NCI-H2227 (cell line): Measurements from ENCODE around the gene BCR.
A peak's percentile ranks its signal among the peaks of the same experiment; 100 is the strongest.
"Not testable (repeated sequence)": the region's sequence is repeated elsewhere in the genome, so short reads cannot be mapped to it uniquely, and the experiment has no call there.

Source experiments
- DNase-seq: peaks from one replicate; lab custom pipeline; 2025; ENCODE audit not compliant: unreplicated experiment; lab: John Stamatoyannopoulos, UW

The BCR gene

DNA sequence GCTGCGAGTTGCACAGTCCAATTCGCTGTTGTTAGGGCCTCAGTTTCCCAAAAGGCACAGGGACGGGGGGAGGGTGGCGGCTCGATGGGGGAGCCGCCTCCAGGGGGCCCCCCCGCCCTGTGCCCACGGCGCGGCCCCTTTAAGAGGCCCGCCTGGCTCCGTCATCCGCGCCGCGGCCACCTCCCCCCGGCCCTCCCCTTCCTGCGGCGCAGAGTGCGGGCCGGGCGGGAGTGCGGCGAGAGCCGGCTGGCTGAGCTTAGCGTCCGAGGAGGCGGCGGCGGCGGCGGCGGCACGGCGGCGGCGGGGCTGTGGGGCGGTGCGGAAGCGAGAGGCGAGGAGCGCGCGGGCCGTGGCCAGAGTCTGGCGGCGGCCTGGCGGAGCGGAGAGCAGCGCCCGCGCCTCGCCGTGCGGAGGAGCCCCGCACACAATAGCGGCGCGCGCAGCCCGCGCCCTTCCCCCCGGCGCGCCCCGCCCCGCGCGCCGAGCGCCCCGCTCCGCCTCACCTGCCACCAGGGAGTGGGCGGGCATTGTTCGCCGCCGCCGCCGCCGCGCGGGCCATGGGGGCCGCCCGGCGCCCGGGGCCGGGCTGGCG lies at the start of gene BCR:
Gene BCR, plus strand, starts transcription at position 209 of the 592 bp plus-strand sequence. CDS start 452 bp downstream, outside the sequence.
- DNase-seq: peak; percentile 80

DNA sequence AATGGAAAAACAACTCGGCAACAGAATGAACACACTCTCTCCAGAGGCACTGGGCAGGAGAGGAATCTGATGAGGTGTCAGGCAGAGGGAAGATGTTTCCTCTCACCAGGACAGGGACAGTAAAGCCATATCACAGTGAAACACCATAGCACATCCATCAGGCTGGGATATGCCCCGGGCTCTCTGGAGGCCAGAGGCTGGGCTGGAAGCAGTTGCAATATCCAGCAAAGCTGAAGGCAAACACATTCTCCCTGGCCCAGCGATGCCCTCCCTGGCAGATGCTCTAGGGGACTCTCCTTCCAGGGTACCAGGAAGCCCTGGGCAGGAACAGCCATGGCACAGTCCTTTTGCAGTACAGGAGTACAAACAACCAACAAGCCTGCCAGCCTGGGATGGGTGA lies 49.6 kb upstream of the BCR start:
- DNase-seq: no peak

DNA sequence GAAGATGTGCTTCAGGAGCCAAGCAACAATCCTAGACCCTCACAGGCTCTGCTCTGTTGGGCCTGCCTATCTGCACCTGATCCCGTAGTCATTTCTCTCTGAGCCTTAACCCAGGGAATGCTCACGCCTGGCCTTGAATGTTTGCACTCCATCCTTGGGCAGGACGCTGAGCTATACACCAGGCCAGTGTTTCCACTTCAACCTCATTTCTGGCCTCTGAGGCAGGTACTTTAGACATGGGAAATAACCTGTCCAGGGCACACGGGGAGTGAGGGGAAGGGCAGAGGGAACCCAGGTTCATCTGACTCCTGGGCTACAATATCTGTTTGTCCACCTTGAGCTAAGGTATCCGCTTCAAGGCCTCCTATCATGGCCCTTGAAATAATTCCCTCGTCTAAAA lies 48.4 kb upstream of the BCR start:
- no peak for DNase-seq

DNA sequence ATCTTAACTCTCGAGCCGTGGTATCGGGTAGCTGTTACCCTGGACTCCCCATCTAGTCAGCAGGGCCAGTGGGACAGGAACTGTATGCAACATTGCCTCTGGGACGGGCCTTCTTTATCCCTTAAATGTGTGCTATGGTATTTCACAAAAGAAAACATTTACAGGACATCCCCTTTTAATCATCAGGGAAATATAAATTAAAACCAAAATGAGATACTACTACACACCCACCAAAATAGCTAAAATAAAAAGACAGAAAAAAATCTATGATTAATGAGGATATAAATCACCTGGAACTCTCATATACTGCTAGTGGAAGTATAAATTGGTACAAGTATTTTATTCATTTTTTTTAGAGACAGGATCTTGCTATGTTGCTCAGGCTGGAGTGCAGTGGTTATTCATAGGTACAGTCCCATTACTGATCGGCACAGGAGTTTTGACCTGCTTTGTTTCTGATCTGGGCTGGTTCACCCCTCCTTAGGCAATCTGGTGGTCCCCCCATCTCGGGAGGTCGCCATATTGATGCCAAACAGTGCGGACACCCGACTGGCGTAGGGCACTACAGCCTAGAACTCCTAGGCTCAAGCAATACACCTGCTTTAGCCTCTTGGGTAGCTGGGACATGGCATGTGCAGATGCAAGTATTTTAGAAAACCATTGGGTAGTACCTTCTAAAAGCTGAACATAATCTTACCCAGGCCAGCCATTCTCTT lies 47.8 kb upstream of the BCR start:
- DNase-seq: no peak

DNA sequence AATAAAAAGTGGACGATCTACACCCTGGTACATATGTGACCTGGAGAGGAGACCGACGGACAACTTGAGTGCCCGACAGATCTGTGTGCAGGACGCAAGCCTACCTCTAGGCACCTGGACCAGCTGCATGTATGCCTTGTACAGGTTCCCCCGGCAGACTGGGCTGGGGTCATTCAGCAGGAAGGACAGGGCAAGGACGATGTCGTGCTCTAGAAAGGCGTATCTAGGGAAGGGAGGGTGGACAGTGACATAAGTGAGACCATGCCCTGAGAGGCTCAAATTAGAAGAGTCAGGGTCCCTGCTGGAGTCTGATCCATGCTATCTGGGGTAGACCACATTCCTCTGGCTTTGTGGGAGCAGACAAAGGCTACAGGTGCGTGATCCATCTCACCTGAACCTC lies 46.4 kb upstream of the BCR start:
- DNase-seq: no peak

DNA sequence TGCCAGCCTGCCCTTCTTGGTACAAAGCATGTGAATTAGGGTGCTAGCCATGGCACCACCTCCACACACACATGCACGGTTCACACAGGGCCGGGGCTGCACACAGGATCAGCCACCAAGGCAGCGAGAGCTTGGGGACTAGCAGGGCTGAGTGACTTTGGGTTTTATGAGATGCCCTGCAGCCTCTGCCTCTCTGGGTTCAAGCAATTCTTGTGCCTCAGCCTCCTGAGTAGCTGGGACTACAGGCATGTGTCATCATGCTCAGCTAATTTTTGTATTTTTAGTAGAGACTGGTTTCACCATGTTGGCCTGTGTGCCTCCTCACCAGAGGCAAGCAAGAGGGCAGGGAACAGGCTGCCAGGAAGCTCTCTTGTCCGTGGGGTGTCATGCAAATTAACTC lies 43.3 kb upstream of the BCR start:
- not testable (repeated sequence) for DNase-seq

DNA sequence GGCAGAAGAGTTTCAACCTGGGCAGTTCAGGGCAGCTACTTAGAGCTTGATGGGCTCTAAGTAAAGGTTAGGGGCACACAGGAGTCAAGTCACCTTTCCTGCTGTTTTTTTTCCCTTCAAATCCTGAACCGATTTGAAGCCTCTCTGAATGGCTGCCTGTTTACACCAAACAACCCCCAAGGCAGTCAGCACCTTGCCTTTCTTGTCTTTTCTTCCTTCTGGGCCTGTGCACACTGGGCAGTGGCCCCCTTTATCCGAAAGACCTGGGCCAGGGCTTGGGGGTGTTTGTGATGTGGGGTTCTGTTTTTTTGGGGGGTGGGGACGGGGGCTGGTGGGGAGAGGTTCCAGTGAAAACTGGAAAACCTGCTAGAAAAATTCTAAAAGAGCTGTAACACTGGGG lies 42.8 kb upstream of the BCR start:
- no peak for DNase-seq

DNA sequence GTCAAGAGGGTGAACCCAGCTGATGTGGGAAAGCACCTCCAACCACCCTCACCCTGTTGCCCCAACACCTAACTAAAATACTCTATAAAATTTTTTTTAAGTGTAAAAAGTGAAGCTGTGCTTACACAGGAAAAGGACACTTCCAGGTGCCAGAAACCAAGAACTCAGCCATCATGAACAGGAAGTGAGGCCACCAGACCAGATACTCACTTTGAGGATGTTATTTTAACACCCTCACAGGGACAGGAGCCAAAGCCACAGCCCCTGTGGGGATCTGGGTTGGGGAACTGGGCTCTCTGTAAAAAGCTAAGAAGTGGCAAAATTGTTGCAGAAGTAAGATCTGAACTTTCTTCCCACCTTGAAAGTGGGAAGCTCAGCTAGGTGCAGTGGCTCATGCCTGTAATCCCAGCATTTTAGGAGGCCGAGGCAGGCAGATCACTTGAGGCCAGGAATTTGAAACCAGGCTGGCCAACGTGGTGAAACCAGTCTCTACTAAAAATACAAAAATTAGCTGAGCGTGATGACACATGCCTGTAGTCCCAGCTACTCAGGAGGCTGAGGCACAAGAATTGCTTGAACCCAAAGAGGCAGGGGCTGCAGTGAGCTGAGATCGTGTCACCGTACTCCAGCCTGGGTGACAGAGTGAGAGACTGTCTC lies 42.3 kb upstream of the BCR start:
- DNase-seq: no peak

DNA sequence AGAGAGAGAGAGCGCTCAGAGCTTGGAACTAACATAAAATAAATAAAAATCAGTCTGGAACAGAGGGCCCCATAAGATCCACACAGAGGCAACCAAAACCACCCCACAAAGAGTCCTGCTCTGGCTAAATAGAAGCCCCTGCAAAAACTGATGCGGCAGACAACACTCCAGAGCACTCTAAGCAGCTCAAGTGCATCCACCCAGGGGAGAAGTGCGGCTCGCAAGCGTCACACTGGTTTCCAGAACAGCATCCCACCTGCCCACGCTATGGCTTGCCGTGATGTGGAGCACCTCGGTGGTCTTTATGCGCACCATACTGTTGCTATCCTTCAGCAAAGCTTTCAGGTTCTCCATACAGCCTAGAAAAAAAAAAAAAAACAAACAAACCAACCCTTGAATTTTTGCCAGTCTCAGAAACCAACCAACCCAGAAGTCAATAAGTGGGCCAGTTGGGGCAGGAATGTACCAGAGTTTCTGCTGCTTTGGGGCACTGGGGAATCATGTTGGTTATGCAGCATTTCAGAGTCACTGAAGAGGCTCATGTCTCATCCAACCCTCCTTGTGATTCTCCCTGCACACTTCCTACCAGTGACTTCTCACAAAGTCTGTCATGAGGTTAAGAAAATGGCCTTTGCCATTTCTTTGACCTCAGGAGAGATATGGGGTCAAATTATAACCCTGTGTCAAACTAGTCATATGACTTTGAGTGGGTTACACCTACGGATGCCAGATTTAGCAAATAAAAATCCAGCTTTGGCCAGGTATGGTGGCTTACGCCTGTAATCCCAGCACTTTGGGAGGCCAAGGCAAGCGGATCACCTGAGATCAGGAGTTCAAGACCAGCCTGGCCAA lies 41.5 kb upstream of the BCR start:
- DNase-seq: no peak

DNA sequence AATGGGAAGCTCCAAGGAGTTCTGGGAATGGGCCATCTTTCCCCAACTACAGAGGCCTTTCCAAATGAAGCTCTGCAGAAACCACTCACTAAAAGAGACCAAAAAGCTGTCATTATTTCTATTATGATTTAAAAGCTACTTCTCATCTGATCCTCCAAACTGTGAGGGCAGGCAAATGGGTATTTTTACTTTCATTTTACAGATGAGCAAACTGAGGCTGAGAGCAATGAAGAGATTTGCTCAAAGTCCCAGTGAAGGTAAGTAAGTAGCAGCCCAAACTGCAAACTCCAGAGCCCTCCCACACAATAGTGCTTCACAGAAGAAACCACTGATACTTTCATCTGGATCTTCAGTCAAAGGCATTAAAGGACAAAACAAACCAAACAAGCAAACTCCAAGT lies 39.9 kb upstream of the BCR start:
- no peak for DNase-seq

DNA sequence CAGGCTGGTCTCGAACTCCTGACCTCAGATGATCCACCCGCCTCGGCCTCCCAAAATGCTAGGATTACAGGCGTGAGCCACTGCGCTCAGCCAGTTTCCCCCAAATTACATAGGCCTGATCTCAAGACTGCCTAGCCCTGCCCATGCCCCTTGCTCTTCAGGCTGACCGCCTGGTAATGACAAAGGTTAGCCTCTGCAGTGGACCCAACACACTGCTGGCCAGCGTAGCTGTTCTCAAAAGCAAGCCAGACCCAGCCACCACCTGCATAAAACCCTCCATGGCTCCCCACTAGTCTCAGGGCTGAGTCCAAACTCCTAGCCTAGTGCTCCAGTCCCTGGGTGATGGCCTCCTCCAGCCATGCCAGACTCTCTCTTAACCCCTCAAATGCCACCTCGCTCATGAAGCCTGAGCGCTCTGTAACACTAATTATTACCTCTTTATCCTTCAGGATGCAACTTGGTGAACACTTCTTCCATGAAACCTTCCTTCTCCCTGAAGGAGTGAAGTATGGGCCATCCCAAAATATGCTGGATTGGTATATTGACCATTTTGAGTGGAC lies 37.7 kb upstream of the BCR start:
- DNase-seq: no peak

DNA sequence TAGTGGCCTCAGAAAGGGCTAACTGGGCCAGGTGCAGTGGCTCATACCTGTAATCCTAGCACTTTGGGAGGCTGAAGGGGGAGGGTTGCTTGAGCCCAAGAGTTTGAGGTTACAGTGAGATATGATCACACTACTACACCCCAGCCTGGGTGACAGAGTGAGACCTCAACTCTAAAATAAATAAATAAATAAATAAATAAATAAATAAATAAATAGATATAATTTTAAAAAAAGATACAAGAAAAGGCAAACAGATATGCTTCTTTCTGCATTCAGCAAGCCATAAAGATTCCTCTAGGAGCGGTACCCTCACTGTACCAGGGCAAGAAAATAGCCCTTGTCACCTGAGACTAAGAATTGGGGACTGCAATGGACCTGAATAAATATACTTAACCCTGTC lies 37.2 kb upstream of the BCR start:
- no peak for DNase-seq

DNA sequence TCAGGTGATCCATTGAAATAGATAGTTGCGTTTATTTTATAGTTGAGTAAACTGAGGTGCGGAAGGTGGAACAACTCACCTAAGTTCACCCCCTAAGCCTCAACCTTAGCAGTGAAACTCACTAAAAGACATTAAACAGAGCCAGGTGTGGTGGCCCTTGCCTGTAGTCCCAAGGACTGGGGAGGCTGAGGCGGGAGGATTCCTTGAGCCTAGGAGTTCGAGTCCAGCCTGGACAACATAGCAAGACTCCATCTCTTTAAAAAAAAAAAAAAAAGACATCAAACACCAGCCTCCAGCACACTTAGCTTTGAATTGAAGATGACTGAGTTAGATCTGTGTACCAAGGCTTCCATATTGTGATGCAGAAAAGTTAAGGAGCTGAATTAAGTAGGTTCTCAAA lies 35.9 kb upstream of the BCR start:
- no peak for DNase-seq

DNA sequence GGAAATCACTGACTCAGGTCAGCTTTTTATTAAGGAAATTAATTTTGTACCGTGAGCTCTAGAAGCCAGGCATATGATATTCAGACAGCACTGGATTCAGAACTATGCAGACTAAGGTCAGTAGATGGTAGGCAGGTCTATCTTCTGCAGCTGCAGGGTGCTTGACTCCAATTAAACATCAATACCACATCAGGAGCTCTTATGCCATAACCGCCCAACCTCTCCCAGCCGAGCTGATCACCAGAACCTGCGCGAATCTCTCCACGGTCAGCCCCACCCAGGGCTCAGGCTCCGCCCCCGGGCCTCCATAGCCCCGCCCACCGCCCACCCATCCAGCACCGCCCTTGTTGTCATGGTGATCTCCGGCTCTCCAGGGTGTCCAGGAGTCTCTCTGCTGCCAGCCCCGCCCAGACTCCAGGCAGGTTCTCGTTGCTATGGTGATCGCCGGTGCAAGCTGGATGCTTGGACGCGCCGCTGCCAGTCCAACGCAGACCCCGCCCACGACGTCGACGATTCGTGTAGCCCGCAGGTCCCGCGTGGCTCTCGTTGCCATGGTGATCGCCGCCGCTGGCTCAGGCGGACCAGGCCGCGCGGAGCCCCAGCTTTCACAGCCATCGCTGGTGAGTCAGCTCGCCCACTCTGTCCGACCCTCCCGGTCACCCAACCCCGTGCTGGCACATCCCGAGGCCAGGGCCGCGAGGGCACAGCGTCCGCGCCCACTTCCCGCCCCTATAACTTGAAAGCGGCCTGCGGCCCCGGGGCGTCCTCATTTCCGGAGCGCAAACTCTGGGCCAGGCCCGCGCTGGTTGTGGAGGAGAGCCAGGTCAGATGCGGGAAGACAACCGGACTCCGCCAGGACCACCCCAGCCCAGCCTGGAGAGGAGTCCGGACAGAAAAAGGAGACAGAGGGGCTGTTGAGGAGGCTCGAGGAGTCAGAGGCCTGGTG lies 35.1 kb upstream of the BCR start, which contains the start of gene RAB36:
Gene RAB36, plus strand, starts transcription at position 546 of the 946 bp plus-strand sequence. CDS start 1,140 bp downstream, outside the sequence.
- peak; percentile 99 for DNase-seq

DNA sequence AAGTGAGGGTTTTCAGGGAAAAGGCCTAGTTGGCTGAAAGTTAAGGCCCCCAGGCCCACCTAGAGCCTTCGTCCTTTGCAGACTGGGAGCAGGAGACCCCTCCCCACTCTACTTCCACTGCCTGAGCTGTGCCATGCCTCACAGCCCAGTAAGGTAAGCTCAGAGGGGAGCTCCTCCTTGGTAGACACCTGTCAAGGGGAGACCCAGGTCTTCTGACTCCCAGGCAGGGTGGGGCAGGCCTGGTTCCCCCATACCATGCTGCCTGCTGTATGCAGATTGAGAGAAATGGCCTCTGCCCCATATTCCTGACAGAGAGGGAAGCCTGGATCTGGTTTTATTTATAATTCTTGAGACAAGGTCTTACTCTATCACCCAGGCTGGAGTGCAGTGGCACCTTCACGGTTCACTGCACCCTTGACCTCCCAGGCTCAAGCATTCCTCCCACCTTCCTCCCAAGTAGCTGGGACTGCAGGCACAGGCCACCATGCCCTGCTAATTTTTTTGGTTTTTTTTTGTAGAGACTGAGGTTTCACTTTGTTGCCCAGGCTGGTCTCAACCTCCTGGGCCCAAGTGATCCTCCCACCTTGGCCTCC lies 34.3 kb upstream of the BCR start:
- DNase-seq: no peak

DNA sequence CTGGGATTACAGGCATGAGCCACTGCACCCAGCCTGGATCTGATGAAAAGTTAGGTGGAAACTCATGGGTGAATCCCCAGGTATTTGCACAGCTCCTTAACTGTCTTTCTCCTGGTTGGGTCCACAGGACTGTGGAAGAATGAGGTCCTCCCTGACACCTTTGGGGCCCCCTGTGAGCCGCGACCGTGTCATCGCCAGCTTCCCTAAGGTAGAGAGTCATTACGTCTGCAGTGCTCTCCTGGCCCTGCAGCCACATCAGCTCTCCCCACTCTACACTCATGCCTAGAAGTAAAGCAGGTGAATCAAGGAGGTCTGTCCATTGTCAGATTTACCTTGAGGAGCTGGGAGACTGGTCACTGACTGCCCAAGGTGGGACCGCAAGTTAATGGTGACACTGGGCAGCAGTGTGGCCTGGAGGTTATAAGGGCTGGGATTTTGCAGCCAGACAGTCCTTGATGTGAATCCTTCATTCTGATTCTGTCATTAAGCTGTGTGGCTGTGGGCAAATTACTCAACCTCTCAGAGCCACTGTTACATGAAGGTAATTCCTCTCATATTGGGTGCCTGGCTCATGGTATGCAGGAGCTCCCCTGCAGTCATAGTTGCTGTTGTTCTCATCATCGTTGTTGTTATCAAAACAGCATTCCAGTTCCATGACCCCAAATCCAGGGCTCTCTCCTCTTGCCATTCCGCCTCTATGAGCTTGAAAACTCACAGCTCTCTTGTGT lies 33.7 kb upstream of the BCR start:
- DNase-seq: no peak

DNA sequence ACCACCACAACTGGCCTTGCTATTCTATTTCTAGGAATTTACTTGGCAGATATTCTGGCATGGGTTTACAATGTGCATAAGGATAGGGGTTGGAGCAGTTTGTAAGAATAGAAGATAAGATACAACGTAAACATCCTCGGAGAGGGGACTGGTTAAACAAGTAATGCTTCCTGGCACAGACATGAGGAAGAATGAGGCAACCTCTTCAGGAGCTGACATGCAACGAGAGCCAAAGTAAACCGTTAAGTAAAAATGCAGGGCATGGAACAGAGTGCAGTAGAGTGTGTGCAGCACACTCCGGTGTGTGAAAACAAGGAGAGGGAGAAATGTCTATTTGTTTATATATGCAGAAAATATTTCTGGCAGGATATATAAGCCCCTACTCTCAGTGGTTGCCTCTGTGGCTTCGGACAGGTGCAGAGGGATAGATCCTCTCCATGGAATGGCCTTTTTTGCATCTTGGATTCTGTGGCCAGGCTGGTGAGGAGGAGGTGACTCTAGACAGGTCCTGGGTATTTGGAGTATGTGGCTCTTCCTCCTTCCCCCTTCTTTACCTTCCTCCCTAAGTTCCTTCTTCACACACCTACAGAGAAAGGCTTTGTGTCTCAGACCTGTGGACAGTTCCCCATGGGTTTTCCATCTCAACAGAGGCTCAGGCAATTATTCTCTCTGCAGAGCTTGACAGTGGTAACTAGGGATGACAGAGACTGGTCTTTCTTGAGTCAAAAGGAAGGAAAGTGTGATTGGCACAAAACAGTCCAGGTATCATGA lies 32.5 kb upstream of the BCR start:
- no peak for DNase-seq

DNA sequence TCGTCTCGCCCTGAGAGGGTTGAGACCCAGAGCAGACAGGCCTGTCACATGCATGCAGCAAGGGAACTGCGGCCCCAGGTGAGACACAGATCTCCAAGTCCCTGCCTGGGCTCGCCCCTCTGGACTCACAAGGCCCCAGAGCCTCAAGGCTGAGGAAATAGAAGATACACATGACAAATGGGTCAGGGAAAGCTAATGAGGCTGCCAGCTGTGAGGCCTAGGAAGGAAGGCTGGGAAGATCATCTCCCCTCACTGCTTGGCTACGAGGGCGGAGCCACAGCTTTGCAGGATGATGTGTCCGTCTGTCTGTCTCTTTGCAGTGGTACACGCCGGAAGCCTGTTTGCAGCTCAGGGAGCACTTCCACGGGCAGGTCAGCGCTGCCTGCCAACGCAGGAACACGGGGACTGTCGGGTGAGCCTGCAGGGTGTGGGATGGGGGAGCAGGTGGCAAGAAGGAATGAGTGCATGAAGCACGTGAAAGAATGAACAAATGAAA lies 30.5 kb upstream of the BCR start:
- DNase-seq: no peak
